IPS-NIHi7 (cell line): ENCODE measurements around the gene IDH3B.
"Not testable (repeated sequence)": the region's sequence is repeated elsewhere in the genome, so short reads cannot be mapped to it uniquely, and the experiment has no call there.

Experiments used
- DNase-seq: peaks from one replicate; pipeline ENCODE4 v3.0.0; 2012; ENCODE audit warnings: mixed read lengths; ENCODE audit errors: extremely low spot score

IDH3B gene

GRCh38 chr20:2694519-2694918, 30.5 kb upstream of the IDH3B start:
- DNase-seq, result no peak

- no peak for DNase-seq
Measured at GRCh38 chr20:2694008-2694471, 30.0 kb upstream of the IDH3B start.

DNA sequence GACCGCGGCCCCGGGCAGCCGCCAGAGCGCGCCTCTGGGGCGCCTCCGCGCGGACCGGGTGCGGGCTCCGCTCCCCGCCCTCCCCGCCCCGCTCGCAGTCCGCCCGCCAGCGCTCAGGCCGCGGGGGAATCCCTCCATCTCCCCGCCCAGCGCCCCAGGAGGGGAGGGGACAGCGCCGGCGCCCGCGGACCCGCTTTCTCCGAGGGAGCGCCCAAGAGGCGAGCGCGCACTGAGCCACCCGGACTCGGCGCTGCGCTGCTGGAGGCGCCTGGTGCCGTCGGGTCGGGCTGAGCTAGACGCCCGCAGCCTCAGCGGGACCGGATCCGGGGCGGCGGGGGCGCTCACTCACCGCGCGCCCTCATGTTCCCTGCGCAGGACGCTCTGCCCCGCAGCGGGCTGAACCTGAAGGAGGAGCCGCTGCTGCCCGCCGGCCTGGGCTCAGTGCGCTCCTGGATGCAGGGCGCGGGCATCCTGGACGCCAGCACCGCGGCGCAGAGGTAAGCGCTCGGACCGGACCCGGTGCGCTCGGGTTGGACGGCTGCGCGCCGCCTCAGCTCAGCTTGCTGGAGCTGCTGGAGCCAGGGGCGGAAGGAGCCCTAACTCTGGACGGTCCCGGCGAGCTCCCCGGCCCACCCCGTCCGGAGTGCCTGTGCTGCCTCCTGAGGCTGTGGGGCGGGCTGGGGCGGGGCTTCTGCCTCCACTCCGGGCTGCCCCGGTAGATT, 29.4 kb upstream of the IDH3B start:
- peak; percentile 51 for DNase-seq

- DNase-seq, result no peak
Measured at GRCh38 chr20:2692886-2693285, 28.9 kb upstream of the IDH3B start.

DNA sequence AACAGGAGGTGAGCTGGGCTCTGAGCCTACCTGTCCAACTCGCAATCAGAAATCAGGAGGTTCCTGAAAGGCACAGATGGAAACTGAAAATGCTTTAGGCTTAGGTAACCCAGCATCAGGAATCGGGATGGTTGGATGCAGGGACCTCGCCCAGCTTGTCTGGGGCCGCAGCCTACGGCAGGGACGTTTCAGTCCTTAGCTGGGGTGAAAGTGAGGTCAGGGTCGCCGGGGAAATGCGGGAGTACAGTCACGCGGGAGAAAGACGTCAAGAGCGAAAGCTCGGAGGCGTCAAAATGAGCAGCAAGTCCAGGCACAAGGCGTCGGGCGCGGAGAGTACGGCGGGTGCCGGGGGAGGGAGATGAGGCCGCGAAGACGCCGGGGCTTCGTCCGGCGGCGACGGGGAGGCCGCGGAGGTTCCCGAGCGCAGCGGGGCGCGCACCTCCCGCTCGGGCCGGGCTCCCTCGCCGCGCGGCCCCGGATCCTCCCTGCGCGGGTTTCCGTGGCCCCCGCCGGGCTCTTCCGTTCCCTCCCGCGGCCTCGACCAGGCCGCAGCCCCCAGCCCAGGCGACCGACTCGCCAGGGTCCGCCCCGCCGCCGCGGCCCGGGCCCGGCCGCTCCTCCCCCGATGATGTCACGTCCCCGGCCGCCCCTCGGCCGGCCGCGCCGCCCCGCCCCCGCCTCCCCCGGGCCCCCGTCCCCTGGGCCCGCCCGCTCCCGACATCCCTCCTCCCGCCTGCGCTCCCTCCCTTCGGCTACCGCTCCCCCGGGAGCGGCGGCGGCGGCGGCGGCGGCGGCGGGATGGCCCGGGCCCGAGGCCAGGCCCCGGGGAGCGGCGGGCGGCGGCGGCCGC, 28.2 kb upstream of the IDH3B start, which contains the start of gene EBF4:
TSS of gene EBF4 (plus strand) at position 745 of the 850 bp plus-strand sequence. CDS start 866 bp downstream, outside the sequence.
- DNase-seq, result peak; percentile 88

DNA sequence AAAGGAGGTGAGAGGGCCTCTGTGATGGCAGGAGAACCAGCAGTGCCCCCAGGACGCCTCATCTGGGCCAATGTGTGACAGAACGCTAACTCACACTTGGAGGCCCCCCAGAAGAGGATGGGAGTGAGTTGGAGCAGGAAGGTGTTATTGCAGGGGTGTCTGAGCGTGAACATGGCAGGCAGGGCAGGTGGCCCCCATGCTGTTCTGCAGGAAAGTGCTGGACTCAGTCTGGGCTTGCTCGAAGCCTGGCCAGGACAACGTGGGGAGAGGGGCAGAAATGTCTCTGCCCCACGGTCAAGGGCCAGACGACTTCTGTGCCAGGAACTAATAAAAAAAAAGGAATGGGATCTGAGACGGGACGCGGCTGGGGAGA, 27.6 kb upstream of the IDH3B start:
- DNase-seq, result no peak

DNA sequence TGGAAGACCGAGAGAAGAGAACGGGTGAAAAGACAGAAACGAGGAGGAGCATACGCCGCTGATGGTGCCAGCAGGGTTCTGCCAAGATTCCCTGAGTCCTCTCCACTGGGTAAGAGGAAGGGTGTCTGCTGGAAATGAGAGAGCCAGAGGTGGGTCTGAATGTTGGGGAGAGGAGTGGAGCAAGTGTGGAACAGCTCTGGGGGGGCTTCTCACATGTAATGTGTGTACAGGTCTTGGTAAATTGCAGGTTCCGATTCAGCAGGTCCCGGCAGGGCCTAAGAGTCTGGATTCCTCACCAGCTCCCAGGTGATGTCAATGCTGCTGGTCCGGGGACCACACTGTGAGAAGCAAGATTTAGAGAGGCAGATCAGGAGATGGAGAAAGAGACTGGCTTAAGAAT, 27.1 kb upstream of the IDH3B start:
- DNase-seq, result no peak

DNA sequence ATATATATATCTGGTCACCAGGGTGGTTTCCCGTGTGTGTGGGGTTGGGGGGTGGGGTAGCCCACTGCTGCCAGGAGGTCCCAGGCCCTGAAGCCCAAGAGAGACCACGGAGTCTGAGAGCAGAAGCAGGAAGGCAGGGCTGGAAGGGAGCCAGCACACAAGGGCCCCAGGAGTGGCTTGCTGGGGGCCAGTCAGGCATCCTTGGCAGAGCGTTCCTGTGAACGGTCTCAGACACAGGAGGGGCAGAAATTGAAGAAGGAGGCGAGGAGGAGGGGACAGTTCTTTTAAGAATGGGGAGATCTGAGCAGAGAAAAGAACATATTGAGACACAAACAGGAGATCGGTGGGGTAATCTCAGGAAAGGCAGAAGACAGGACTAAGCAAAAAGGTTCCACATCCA, 26.7 kb upstream of the IDH3B start:
- DNase-seq, result no peak

GRCh38 chr20:2690213-2690612, 26.2 kb upstream of the IDH3B start:
- DNase-seq, result no peak

DNA sequence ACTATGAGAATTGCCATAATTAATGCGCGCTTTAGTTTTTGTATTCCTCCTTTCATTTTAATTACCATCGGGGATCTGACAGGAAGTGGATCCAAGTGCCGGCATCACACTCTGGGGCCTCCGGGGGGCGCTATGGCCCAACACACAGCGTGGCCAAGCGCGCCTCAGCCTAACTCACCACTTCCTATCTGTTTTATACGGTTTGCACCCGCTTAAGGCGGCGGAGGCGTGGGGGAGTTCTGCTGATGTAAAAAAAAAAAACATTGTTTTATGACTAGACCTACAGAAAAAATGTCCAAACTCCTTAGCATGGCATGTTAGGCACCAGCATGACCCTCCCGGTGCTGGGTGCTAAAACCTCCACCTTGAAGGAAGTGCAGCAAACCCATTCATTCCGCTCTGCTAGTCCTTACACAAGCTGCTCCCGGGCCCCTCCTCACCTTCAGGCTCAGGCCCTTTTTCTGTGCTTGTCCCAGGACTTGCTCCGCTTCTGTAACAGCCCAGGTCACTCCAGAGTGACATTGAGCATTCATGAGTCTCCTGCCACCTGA, 24.1 kb upstream of the IDH3B start:
- DNase-seq, result peak; percentile 77

DNA sequence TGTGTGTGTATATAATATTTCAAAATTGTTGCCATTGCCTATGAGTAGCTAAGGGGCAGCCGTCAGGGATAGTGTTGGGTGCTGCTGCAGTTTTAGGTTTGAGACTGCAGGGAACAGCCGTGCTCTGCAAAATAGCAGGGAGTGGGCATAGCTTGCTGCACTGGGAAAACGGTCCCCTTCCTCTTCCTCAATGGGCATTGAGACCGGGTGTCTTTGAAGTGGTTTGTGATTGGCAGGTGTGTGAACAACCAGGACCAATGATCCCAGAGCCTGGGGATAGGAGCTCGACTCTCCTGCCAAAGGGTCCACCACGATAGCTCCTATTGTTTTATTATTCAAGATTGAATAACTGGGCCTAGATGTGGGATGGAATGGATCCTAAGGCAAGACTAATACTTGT, 23.5 kb upstream of the IDH3B start:
- DNase-seq, result no peak

DNA sequence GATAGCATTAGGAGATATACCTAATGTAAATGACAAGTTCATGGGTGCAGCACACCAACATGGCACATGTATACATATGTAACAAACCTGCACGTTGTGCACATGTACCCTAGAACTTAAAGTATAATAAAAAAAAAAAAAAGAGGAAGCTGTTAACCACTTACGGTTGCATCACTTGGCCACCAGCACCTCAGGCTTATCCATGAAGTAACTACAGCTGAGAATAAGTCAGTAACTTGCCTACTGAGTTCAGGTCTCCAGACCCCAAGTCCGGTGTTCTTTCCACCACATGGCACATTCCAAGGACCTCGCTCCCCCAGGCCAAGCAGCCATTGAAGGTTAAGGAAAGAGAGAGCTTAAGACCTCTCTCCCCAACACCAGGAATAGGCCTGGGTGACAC, 20.8 kb upstream of the IDH3B start:
- not testable (repeated sequence) for DNase-seq

- DNase-seq, result not testable (repeated sequence)
Measured at GRCh38 chr20:2682040-2682439, 18.0 kb upstream of the IDH3B start.

GRCh38 chr20:2680046-2680445, 16.0 kb upstream of the IDH3B start:
- no peak for DNase-seq

DNA sequence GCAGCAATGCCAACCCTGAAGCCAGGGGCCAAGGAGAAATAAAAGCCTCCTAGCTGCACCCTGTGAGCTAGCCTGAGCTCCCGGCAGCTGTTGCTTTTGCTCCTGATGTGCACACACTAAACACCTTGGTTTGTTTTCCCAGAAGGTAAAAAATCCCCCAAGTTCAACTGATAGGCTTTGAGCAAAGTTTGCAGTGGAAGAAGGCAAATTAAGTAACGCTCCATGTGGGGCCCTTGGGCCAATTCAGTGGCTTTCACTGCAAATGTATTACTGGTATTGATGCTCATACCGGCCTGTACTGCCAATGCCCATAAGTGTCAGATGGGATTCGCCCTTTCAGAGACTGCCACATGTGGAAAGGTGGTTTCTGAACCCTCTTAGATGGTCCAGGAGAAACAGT, 9.4 kb upstream of the IDH3B start:
- DNase-seq, result no peak

GRCh38 chr20:2672446-2672845, 8.4 kb upstream of the IDH3B start:
- no peak for DNase-seq

DNA sequence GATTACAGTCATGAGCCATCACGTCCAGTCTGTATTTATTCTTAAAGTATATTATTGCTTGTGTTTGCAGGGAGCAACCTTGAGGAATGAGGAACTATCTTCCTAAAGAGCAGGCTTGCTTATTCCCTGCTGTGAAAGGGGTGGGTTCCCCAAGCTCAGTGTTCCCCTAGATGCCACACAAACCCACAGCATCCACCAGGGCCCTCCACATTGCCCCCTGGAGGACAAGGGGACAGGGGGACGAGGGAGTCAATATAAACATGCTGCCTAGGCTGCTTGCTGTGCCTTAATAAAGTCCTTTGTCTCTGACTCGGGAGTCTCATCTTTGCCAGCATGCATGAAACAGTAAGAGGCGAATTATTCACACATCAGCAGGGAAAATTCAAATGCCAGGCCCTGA, 8.0 kb upstream of the IDH3B start:
- peak; percentile 46 for DNase-seq

- DNase-seq, result no peak
Measured at GRCh38 chr20:2663364-2663886, 591 bp downstream of the IDH3B start.

DNA sequence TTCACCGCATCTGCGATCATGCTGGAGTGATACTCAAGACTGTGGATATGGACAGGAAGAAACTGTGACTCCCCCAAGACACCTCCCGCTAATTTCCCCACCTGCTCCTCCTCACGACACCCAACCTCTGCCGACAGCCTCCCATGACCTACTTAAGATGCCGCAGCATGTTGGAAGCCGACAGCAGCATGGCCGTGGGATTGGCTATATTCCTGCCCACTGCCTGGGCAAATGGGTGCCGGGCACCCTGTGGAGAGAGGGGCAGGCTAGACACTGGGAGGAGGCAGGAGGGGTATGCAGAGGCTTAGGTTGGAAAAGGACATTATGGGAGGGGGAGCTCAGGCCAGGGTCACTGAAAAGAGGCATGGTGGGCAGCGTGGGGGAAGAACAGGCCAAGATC, 4.5 kb downstream of the IDH3B start:
- no peak for DNase-seq

DNA sequence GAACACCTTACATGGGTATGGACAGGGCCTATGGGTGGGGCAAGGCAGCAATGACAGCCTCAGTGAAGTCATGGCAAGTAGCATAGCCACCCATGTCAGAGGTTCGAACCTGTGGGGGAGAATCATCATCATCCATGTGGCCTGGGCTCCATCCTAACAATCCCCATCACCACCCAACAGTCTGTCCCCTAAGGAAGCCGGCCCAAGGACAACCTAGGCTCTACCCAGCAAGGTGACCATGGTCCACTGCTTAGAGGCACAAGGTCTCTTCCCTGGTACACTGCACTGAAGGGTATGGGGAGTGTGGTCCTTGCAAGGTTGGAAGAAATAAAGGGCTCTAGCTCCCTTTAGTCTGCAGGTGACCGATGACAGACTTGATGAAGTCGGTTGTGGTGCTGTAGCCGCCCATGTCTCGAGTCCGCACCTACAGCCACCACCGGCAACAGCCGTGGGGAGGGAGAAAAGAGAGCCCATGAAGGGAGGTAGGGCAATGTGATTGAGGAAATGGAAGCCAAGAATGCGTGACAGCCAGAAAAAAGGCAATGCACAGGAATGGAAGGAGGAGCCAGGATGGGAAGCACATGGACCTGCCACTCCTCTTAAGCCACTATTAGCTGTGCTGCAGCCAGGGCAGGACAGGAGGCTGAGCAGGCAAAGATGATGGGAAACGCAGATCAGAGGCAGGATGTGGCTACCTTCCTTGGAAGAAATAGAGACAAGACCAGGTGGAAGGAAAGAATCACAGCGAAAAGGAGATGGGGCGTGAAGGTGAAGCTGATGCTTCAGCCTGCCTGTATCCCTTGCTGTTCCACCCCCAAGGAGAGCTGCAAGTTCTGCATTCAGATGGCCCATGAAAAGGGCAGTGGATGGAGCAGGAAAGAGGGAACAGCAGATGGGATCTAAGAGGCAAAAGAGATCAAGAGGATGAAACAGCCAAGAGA, 5.3 kb downstream of the IDH3B start:
- DNase-seq, result peak; percentile 35

DNA sequence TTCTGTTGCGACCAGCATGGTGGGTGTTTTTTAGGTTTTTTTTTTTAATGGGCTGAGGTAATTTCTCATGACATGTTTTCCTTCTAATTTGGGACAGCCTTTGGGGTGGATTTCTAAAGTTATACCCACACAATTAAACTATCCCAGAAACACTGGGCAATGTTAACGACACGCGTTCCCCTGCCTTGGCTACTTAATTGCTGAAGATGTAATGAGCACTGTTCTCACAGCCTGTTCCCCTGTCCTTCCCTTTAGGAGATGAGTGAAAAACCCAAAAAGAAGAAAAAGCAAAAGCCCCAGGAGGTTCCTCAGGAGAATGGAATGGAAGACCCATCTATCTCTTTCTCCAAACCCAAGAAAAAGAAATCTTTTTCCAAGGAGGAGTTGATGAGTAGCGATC, 6.3 kb downstream of the IDH3B start:
- DNase-seq, result no peak
